HG02970 (cell line): ENCODE measurements around the gene F12.
"Not testable (repeated sequence)": the region's sequence is repeated elsewhere in the genome, so short reads cannot be mapped to it uniquely, and the experiment has no call there.

Experiments
- ATAC-seq: cut with Tn5 transposase; IDR thresholded peaks from one replicate; pipeline ENCODE4 v1.9.1; 2021; ENCODE audit warnings: mild to moderate bottlenecking, moderate library complexity, moderate number of reproducible peaks; ENCODE audit not compliant: unreplicated experiment, low FRiP score

Gene F12

DNA sequence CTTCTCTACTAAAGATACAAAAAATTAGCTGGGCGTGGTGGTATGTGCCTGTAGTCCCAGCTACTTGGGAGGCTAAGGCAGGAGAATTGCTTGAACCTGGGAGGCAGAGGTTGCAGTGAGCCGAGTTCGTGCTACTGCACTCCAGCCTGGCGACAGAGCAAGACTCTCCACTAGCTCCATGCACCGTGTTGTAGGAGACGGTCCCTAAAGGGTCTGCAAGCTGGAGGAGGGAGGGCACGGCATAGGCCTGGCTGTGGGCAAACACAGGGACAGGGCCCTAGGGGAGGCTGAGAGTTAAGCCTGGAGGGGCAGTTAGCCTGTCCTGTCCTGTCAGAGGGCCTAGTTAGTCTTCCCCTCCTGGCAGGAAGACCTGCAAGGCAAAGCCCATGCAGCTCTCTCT lies 48.6 kb downstream of the F12 start:
- ATAC-seq = not testable (repeated sequence)

DNA sequence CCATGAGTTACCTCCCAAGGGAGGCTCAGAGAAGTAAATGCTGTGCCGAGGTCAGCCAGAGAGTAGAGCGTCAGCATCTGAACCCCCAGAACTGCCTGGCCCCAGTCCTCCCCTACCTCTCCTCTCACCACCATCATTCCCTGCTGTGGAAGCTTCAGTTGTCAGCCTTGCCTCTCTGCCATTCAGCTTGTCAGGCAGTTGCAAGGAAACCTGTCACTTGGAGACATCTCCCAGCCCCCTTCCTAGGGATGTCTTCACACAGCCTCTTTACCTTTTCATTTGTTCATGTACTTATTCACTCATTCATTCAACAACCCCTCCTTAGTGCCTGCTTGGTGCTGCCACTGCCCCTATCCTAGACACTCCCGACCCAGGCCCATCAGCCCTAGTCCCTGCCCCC lies 49.5 kb downstream of the F12 start:
- ATAC-seq = no peak

DNA sequence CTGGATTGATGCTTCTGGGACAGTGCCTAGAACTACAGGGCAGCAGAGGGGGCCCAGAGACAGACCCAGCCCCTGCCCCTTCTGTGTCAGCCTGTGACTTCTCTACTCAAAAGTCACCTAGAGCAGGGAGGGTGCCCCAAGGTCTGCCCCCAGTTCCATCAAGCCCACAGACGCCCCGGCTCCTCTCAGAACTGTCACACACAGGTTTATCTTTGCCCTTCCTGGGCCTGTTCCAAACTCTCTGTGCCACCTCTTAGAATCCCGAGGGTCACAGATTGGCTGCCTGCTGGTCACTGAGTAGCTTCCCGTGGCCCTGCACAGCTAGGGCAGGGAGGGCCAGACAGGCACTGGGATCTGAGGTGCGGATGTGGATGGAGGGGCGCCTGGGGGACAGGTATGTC lies 49.9 kb downstream of the F12 start:
- no peak for ATAC-seq

DNA sequence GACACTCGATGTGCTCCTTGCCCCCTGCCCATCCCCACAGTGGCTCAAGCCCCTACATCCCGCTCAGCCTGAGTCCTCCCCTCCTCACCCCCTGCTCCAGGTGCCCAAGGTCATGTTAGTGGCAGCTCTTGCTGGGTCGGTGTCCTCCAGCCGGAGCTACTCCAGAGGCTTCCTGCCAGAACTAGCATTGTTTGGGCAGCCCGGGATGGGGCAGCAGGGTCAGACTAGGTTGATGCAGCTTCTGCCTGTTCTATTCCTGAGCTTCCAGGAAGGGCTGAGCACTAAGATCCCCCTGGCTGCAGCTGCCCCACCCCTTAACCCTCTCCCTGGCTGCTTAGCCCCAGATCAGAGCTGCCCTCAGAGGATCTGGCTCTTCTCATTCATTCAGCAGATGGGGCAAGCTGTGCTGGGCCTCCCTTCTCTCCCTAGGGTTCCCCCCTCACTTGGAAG lies 51.0 kb downstream of the F12 start:
- ATAC-seq = peak; percentile 4

DNA sequence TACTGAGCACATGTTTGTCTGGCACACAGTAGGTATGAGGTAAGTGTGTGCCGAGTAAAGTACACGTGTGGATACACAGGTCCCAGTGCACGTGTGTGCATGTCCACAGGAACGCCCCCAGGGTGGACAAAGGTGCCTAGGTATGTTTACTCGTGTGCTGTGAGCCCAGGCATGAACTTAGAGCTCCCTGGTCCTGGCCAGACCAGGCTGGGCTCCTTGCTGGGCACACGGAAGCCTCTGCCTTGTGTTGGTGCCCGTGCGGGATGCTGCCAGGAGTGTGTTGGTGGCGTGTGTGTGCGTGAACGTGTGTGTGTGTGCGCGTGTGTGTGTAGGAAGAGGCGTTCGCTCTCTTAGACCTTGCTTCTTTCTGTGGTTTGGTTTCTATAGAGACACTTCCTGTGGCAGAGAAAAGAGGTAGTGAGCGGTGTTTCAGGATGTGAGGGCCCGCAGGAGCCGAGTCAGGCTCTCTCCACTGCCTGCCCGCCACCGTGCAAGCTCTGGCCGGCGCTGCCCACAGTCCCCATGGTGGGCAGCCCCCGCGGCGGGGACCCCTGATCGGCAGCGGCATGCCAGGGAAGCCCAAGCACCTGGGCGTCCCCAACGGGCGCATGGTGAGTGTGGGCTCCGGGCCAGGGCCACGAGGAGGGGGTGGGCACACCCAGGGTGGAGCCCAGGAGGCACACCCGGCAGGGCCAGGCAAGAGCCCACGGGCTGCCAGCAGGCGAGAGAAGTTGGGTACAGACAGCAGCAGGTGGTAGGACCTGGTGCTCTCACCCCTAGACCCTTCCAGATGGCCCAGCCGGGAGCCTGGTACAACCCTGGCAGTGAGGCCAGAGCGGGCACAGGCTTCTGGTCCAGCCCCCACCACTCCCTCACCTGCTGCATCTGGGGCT lies 51.7 kb downstream of the F12 start, which contains the start of gene RGS14:
Gene RGS14 (plus strand): TSS at position 466 of the 893 bp plus-strand sequence. CDS start 101 bp downstream, at position 567.
- ATAC-seq = peak; percentile 61

DNA sequence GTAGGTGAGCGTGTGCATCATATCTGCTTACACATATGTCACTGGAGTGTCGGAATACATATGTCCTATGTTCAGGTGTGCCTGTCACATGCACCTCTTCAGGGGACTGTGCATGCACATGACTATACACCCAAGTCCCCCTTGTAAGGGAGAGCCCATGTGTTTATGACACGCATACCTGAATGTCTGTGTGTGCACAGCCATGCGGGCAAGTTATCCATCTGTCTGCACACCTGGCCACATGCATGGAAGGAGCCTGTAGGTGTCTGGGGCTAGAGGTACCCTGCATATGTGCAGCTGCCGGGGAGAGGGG lies 52.3 kb downstream of the F12 start:
- no peak for ATAC-seq

DNA sequence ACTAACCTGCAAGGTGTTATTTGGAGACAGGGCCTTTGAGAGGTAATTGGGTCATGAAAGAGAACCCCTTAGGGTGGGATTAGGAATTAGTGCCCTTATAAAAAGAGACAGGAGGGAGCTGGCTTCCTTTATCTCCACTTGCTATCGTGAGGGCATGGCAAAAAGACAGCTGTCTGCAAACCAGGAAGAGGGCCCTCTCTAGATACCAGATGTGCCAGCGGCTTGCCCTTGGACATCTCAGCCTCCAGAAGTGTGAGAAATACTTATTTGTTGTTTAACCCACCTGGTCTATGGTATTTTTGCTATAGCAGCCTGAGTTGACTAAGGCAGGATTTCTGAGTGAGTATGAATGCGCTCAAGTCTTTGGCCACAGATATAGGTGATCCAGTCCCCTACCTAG lies 52.6 kb downstream of the F12 start:
- ATAC-seq = no peak

DNA sequence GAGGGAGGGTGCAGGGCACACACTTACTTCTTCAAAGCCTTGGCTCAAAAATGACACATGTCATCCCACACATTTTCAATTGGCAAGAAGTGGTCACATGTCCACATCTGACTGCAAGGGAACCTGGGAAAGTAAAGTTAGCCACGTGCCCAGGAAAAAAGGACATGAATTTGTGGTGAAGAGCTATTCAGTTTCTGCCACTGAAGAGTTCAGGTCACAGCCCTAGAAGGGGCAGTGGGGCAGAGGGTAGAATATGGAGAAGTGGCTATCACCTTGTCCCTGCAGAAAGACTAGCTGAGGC lies 53.5 kb downstream of the F12 start:
- no peak for ATAC-seq

DNA sequence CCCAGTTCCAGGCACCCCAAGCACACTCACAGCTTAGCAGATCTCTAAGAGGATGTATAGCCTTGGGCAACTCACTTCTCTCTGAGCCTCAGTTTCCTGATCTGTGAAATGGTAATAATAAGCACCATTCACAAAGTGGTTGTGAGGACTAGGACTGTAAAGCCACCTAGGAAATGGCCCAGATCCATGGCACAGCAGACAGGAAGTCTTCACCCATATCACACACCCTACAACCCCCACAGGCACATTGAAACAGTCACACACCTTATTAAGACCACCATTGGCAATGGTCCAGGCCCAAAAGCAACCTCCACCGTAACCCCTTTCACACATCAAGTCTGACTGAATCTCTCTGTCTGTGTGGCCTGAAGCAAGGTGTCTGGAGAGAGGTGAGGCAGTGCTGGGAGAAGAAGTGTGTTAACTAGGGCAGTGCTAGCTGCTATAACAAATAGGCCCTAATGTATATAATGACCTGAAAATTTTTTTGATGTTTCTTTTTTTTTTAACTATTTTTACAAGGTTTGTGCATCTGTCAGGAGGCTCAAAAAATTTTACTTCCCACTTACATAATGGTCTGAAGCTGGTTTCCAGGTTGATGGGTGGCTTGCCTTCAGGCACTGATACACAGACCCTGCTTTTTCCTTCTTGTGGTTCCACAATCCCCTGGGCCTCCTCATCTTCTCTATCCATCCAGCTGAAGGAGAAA lies 54.0 kb downstream of the F12 start:
- no peak for ATAC-seq

DNA sequence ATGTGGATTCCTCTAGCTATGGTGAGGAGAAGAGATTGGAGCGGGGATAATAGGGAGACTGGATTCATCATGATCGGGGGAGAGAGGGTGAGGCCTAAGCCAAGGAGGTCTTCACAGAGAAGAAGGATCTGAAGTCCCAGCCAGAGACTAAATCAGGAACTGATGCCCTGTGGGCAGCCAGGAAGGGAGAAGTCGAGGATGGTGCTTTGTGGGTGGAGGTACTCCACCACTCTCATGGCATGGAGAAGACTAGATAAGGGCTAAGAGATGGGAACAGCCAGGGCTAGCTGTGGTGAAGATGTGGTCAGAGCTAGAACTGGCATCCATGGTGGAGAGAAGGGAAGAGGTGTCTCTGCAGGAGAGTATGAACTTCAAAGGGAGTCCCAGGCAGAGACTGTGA lies 54.7 kb downstream of the F12 start:
- ATAC-seq = no peak

DNA sequence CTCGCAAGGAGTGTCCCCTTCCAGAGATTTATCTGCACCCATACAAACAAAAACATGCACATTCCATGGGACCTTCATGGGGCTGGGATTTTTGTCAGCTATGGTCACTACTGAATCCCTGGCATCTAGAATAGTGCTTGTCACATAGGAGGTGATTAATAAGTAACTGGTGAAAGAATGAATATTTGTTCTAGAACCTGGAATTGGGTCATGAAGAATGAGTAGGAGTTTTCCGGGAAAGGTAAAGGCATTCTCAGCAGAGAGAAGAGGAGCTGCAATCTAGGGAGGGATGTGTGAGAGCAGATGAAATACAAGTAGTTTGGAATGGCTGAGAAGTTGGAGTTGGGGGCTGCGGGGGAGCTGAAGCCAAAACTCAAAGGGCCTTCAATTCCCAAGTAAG lies 55.1 kb downstream of the F12 start:
- ATAC-seq = no peak

DNA sequence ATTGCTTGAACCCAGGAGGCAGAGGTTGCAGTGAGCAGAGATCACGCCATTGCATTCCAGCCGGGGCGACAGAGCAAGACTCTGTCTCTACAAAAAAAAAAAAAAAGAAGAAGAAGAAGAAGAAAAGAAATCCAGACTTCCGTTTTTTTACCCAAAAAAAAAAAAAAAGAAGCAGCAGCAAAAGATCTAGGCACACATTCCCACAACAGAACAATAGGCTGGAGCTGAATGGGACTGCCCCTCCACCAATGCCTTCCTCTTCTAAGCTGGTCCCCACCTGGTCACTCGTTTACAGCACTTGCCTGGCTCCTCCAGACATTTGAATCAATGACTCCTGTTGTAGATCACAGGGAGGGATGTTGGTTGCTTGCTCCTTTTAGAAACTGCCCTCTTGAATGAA lies 56.3 kb downstream of the F12 start:
- ATAC-seq = no peak
